NCI-H128 (cell line): ENCODE measurements around the gene SDC3.

Experiments
- DNase-seq: peaks from one replicate; lab custom pipeline; 2025; ENCODE audit not compliant: unreplicated experiment; lab: John Stamatoyannopoulos, UW

SDC3 gene

GRCh38 chr1:30928789-30929134 is 20.2 kb upstream of the SDC3 start:
- no peak for DNase-seq

GRCh38 chr1:30928171-30928570 is 19.6 kb upstream of the SDC3 start:
- DNase-seq, result no peak

- DNase-seq, result no peak
Observed at GRCh38 chr1:30927448-30927847, 18.9 kb upstream of the SDC3 start.

- DNase-seq, result no peak
Observed at GRCh38 chr1:30923597-30923996, 15.0 kb upstream of the SDC3 start.

GRCh38 chr1:30920827-30921226 is 12.3 kb upstream of the SDC3 start:
- DNase-seq, result no peak

GRCh38 chr1:30919025-30919881 is 10.7 kb upstream of the SDC3 start:
- no peak for DNase-seq

- no peak for DNase-seq
Observed at GRCh38 chr1:30916296-30916695, 7.7 kb upstream of the SDC3 start.

GRCh38 chr1:30915491-30916230 is 7.1 kb upstream of the SDC3 start:
- DNase-seq, result no peak

- no peak for DNase-seq
Observed at GRCh38 chr1:30914931-30915330, 6.4 kb upstream of the SDC3 start.

GRCh38 chr1:30914587-30914922 is 6.0 kb upstream of the SDC3 start:
- no peak for DNase-seq

GRCh38 chr1:30912913-30913652 is 4.5 kb upstream of the SDC3 start:
- no peak for DNase-seq

GRCh38 chr1:30912224-30912623 is 3.7 kb upstream of the SDC3 start:
- DNase-seq, result no peak

GRCh38 chr1:30911059-30911954 is 2.7 kb upstream of the SDC3 start:
- peak; percentile 72 for DNase-seq

GRCh38 chr1:30909365-30910068 is 959 bp upstream of the SDC3 start:
- no peak for DNase-seq

GRCh38 chr1:30908316-30908695 is 252 bp downstream of the SDC3 start:
- no peak for DNase-seq

- DNase-seq, result no peak
Observed at GRCh38 chr1:30907481-30908315, 860 bp downstream of the SDC3 start.

- no peak for DNase-seq
Observed at GRCh38 chr1:30906631-30907441, 1.7 kb downstream of the SDC3 start.

GRCh38 chr1:30905916-30906620 is 2.5 kb downstream of the SDC3 start:
- no peak for DNase-seq
